Right atrium auricular region (tissue), 2 donors: Measurements from ENCODE around the gene DYNLRB1. TPM values are rescaled to one million over a fixed set of nuclear protein-coding genes. Genes with fewer than 3 reads are reported as not detected.
A peak's percentile ranks its signal among the peaks of the same experiment; 100 is the strongest.

Experiments used
- DNase-seq: peaks from one replicate; pipeline ENCODE4 v3.0.0-alpha.2; 2019; ENCODE audit warnings: low spot score
- H3K27ac ChIP-seq, 2 donors: fragments of 200-600 bp; sonication (generic); 1 replicate in 1 of 2; 2 replicates in 1 of 2; pipeline ENCODE4 v1.5.1; 2016 to 2019
- H3K27me3 ChIP-seq, 2 donors: fragments of 200-600 bp; sonication (generic); one replicate each; pipeline versions ENCODE4 v1.5.1 to v1.6.0; 2017 to 2019
- H3K36me3 ChIP-seq: fragments of 200-600 bp; sonication (generic); one replicate; pipeline ENCODE4 v1.5.1; 2016
- H3K4me1 ChIP-seq, 2 donors: fragments of 200-600 bp; sonication (generic); one replicate each; pipeline versions ENCODE4 v1.5.1 to v1.6.0; 2017 to 2019
- H3K4me3 ChIP-seq, 2 donors: fragments of 200-600 bp; sonication (generic); 1 replicate in 1 of 2; 2 replicates in 1 of 2; pipeline ENCODE4 v1.5.1; 2017 to 2019; ENCODE audit warnings: mild to moderate bottlenecking in 1 of 2, moderate library complexity in 1 of 2
- H3K9me3 ChIP-seq, 2 donors: fragments of 200-600 bp; sonication (generic); one replicate each; pipeline ENCODE4 v1.5.1; 2019
- total RNA-seq, 2 donors: library from RNA; depleted of rRNA; stranded (reverse); fragments of >200 nt; gene quantifications; one replicate each; pipeline ENCODE4 v1.1.0, GENCODE V29; 2016
- TF ChIP-seq, protein P1 (sequence below), 2 donors: fragments of 200-600 bp; sonication (generic); IDR thresholded peaks; one replicate each; pipeline ENCODE4 v1.5.1; 2019; ENCODE audit warnings: antibody characterized with exemption in 2 of 2

DYNLRB1 gene
- total RNA-seq, 2 donors from 2014 or later: 189 to 252 TPM

DNA sequence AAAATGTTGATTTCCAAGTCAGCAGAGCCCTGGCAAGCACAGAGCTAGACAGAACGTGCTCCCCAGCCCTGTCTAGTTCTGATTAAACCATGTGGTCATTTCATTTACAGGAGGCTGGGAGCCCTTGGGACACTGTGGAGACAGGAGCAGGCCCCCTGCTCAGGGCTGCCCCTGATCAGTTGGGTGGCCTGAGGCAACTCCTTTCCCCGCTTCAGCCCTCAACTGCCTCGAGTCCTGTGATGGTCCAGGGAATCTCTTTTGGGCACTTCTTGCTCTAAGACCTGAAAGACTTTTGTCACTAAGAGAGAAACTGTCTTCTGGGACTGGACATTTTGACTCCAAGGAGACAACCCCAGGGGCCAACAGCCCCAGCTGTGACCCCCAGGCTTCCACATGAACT lies 13.5 kb downstream of the DYNLRB1 start:
- H3K36me3 ChIP-seq: peaks cover 74% of the 10 kb centered on the region
- H3K4me3 ChIP-seq: no peak overlapping the region
- peak overlapping the region; percentile 57 to 63 for H3K27ac ChIP-seq
- TF ChIP-seq, protein P1, sequence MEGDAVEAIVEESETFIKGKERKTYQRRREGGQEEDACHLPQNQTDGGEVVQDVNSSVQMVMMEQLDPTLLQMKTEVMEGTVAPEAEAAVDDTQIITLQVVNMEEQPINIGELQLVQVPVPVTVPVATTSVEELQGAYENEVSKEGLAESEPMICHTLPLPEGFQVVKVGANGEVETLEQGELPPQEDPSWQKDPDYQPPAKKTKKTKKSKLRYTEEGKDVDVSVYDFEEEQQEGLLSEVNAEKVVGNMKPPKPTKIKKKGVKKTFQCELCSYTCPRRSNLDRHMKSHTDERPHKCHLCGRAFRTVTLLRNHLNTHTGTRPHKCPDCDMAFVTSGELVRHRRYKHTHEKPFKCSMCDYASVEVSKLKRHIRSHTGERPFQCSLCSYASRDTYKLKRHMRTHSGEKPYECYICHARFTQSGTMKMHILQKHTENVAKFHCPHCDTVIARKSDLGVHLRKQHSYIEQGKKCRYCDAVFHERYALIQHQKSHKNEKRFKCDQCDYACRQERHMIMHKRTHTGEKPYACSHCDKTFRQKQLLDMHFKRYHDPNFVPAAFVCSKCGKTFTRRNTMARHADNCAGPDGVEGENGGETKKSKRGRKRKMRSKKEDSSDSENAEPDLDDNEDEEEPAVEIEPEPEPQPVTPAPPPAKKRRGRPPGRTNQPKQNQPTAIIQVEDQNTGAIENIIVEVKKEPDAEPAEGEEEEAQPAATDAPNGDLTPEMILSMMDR (IDR thresholded peaks at IDR 0.05): no peak
- DNase-seq: no peak
- H3K4me1 ChIP-seq: peaks cover 0 to 62% of the 10 kb centered on the region in 2 donors
- H3K9me3 ChIP-seq: no peaks in the 10 kb centered on the region
- no peaks in the 10 kb centered on the region for H3K27me3 ChIP-seq

DNA sequence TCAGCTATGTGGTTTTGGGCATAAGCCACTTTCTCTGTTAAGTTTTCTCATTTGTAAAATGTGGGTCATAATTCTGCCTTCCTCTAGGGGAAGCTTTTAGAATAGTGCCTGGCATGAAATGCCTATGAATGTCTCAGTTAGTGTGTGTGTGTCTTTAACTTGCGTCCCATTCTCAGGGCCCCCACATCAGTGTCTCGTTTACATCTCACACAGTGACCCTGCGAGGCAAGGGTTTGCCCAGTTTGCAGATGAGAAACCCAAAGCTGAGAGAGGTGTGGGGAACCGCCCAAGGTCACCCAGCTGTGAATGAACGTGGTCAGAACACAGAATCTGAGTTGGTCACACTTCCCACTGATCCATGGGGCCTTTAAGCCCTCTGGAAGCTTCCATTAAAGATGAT lies 14.1 kb downstream of the DYNLRB1 start:
- Histone ChIP-seq H3K9me3 (no peaks in the 10 kb centered on the region), H3K4me1 (peaks cover 0 to 56% of the 10 kb centered on the region in 2 donors), H3K36me3 (peaks cover 80% of the 10 kb centered on the region), H3K4me3 (no peak overlapping the region), H3K27me3 (no peaks in the 10 kb centered on the region), H3K27ac (peak overlapping the region in 1 of 2 donors; percentile 57)
- TF ChIP-seq, protein P1 (IDR thresholded peaks at IDR 0.05): no peak
- no peak for DNase-seq

DNA sequence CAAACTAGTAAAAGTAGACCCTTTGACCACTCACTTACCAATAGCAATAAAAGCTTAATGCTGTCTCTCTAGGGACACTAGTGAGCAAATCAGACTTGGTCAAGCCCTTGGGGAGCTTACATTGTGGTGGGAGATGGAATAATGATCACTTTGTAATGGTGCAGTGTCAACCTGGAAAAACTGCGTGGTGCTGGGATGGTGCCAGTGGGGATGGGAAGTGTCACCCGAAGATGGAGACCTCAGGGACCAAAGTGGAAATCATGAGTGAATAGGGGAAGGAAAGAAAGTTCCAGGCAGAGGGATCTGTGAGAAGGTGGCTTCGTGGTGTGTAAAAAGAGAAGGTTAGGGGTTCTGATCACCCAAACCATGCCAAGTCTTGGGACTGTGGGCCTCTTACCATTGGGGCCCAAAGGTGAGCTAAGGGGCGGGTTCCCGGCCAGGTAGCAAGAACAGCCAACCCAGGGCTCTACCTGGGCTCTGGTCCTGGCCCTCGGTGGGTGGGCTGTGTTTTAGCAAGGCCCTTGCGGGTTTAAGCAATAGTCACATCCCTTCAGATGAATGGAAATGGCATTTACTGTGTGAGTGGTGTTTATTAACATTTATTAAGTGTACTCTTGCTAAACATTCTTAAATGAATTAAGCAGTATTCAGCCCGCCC lies 15.5 kb downstream of the DYNLRB1 start:
- H3K4me1 ChIP-seq: peaks cover 0 to 42% of the 10 kb centered on the region in 2 donors

DNA sequence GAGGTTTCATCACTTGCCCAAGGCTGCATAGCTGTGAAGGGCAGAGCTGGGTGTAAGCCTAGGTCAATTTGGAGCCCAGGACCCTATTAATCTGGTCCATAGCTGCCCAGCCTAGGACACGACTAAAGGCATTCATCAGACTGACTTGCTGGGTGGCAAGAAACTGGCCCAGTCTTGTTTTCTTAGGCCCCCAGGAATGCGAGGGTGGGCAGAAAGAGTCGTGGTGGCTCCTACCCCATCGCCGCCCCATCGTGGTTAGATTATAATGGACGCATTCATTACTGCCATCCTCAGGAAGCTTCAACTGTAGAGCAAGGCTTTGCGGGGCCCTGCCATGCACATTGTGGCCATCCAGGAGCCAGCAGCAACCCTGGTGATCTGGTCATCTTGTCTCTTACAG lies 16.1 kb downstream of the DYNLRB1 start:
- H3K27ac ChIP-seq: no peak overlapping the region
- TF ChIP-seq, protein P1 (IDR thresholded peaks at IDR 0.05): no peak
- H3K4me3 ChIP-seq: no peak overlapping the region
- H3K4me1 ChIP-seq: peaks cover 0 to 36% of the 10 kb centered on the region in 2 donors
- H3K9me3 ChIP-seq: no peaks in the 10 kb centered on the region
- H3K27me3 ChIP-seq: no peaks in the 10 kb centered on the region
- no peak for DNase-seq
- peaks cover 87% of the 10 kb centered on the region for H3K36me3 ChIP-seq

More for the DNA sequence above, 15.5 kb downstream of the DYNLRB1 start:
- no peak for DNase-seq
- Histone ChIP-seq H3K27me3 (no peaks in the 10 kb centered on the region), H3K4me3 (no peak overlapping the region), H3K36me3 (peaks cover 87% of the 10 kb centered on the region), H3K27ac (no peak overlapping the region), H3K9me3 (no peaks in the 10 kb centered on the region)
- TF ChIP-seq, protein P1 (IDR thresholded peaks at IDR 0.05): no peak

DNA sequence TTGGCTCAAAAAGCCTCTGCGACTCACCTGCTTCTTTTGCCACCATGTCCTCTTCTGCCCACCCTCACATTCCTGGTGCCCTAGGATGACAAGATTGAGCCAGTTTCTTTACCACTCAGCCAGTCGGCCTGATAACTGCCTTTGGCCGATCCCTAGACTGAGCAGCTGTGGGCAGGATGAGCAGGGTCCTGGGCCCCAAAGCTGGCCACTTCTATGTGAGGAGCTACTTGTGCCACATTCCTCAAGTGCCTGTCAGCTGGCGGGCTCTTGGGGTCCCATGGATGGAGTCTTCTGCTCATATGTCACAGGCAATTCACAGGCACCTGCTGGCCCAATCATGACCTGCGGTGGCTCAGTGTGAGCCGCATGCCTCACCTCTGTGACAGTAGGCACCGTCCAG lies 16.5 kb downstream of the DYNLRB1 start:
- Histone ChIP-seq H3K4me3 (no peak overlapping the region), H3K27me3 (no peaks in the 10 kb centered on the region), H3K36me3 (peaks cover 87% of the 10 kb centered on the region), H3K4me1 (peaks cover 0 to 32% of the 10 kb centered on the region in 2 donors), H3K9me3 (no peaks in the 10 kb centered on the region), H3K27ac (no peak overlapping the region)
- TF ChIP-seq, protein P1 (IDR thresholded peaks at IDR 0.05): no peak
- DNase-seq: no peak
